ENCODE results near the gene DBN1.

DNA sequence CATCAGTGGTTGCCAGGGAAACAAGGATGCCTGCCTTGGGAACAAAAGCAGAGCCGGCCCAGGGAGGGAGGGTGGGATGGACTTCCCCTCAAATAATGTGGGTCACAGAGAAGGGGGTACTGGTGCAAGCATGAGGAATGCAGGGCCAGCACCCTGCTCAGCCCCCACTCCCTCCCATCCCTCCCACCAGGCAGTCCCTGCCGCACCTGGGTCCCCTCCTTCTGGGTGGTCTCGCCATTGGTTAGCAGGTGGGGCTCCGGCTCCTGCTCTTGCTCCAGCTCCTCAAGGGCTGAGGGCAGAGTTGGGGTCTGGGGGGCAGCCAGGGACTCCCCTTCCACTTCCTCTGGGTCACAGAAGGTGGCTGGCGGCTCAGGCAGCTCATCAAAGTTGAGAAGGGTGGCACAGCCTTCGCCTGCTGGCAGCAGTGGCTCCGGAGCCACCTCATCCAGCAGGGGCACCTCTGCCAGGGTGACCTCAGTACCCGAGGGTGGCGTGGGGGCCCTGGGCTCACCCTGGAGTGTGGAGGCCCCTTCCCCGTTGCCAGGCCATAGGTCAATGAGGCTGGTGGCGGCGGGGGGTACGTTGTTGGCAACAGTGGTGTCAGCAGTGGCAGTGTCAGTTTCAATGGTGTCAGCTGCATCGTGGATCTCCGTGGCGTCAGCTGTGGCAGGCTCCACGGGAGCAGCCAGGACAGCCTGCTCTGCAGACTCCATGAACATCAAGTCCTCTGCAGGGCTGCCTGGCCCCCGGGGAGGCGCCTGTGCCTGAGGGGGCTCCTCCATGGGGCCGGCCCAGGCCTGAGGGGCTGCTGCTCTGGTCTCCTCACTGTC lies 15.4 kb downstream of the DBN1 start:
- TF ChIP-seq, protein P1, sequence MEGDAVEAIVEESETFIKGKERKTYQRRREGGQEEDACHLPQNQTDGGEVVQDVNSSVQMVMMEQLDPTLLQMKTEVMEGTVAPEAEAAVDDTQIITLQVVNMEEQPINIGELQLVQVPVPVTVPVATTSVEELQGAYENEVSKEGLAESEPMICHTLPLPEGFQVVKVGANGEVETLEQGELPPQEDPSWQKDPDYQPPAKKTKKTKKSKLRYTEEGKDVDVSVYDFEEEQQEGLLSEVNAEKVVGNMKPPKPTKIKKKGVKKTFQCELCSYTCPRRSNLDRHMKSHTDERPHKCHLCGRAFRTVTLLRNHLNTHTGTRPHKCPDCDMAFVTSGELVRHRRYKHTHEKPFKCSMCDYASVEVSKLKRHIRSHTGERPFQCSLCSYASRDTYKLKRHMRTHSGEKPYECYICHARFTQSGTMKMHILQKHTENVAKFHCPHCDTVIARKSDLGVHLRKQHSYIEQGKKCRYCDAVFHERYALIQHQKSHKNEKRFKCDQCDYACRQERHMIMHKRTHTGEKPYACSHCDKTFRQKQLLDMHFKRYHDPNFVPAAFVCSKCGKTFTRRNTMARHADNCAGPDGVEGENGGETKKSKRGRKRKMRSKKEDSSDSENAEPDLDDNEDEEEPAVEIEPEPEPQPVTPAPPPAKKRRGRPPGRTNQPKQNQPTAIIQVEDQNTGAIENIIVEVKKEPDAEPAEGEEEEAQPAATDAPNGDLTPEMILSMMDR (IDR thresholded peaks at IDR 0.05; ENCODE audit: borderline replicate concordance, extremely low read depth, low read length, poor library complexity, severe bottlenecking) = no peak
- no peak for TF ChIP-seq EZH2 (IDR thresholded peaks at IDR 0.05; ENCODE audit: borderline replicate concordance, low read depth, low read length, severe bottlenecking)
